ENCODE measurements around the gene OSTN.
A peak's percentile ranks its signal among the peaks of the same experiment; 100 is the strongest.
"Not testable (repeated sequence)": the region's sequence is repeated elsewhere in the genome, so short reads cannot be mapped to it uniquely, and the experiment has no call there.

Gene OSTN

GRCh38 chr3:191240486-191240885, 41.4 kb downstream of the OSTN start:
- no peak overlapping the region for H3K27ac ChIP-seq
- TF ChIP-seq CTCF (IDR thresholded peaks at IDR 0.05) = no peak
- no peak for TF ChIP-seq ZFX (IDR thresholded peaks at IDR 0.05; ENCODE audit: borderline replicate concordance)

- no peak for TF ChIP-seq ZFX (IDR thresholded peaks at IDR 0.05; ENCODE audit: borderline replicate concordance)
- TF ChIP-seq CTCF (IDR thresholded peaks at IDR 0.05) = peak; percentile 34
- H3K27ac ChIP-seq = no peak overlapping the region
These were observed 45.3 kb downstream of the OSTN start for GRCh38 chr3:191244242-191244867.

DNA sequence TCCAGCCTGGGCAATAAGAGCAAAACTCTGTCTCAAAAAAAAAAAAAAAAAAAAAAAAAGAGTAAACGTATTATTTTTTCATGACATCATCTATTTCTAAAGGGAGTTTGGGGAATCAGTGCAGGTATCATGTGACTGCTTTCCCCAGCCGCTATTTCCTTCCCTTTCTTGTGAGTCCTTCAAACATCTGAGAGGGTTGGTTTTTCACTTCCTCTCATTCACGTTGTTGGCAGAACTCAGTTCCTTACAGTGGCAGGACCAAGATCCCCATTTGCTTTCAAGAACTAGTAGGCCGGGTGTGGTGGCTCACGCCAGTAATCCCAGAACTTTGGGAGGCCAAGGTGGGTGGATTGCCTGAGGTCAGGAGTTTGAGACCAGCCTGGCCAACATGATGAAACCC, 47.0 kb downstream of the OSTN start:
- H3K27ac ChIP-seq = not testable (repeated sequence)

GRCh38 chr3:191246630-191247029, 47.6 kb downstream of the OSTN start:
- no peak for TF ChIP-seq ZFX (IDR thresholded peaks at IDR 0.05; ENCODE audit: borderline replicate concordance)
- TF ChIP-seq CTCF (IDR thresholded peaks at IDR 0.05) = no peak
- H3K27ac ChIP-seq = peak overlapping the region; percentile 45; the same call in 1 of the 2 replicates

- no peak overlapping the region for H3K27ac ChIP-seq
- TF ChIP-seq CTCF (IDR thresholded peaks at IDR 0.05) = no peak
- no peak for TF ChIP-seq ZFX (IDR thresholded peaks at IDR 0.05; ENCODE audit: borderline replicate concordance)
These were observed 54.2 kb downstream of the OSTN start for GRCh38 chr3:191253089-191253799.

GRCh38 chr3:191254098-191254873, 55.2 kb downstream of the OSTN start:
- TF ChIP-seq ZFX (IDR thresholded peaks at IDR 0.05; ENCODE audit: borderline replicate concordance) (no peak), CTCF (IDR thresholded peaks at IDR 0.05) (no peak)
- no peak overlapping the region for H3K27ac ChIP-seq

DNA sequence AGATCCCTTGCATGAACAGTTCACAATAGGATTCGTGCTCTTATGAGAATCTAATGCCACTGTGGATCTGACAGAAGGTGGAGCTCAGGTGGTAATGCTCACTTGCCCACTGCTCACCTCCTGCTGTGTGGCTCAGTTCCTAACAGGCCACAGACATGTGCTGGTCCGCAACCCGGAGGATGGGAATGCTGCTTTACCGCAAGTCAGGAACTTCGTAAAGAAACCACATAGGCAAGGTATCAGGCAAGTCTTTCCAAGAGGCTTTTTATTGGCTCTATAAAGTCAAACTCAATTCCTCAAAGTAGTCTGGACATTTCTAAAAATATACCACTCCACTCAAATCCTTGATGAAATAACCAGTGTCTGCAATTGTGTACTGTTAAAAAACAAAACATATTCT, 56.1 kb downstream of the OSTN start:
- no peak overlapping the region for H3K27ac ChIP-seq
- TF ChIP-seq CTCF (IDR thresholded peaks at IDR 0.05) (no peak), ZFX (IDR thresholded peaks at IDR 0.05; ENCODE audit: borderline replicate concordance) (no peak)
